Measurements from ENCODE around the gene MTHFD1L. TPM values are rescaled to one million over a fixed set of nuclear protein-coding genes. Genes with fewer than 3 reads are reported as not detected.
A peak's percentile ranks its signal among the peaks of the same experiment; 100 is the strongest.

MTHFD1L gene
- total RNA-seq, 1 donor from 2014 or later = 107 TPM

- FAIRE-seq = no peak
- Histone ChIP-seq H3K9ac (ENCODE audit: low read length) (peak overlapping the region; percentile 36), H3K4me2 (ENCODE audit: low read length) (no peak overlapping the region), H3K27me3 (ENCODE audit: insufficient read depth, low read length) (no peaks in the 10 kb centered on the region), H3K79me2 (ENCODE audit: insufficient read depth, low read length) (peaks cover 8% of the 10 kb centered on the region), H3K36me3 (ENCODE audit: insufficient read depth, low read length) (peaks cover 4% of the 10 kb centered on the region), H3K4me3 (ENCODE audit: insufficient read depth, low read depth, low read length) (no peak overlapping the region), H4K20me1 (ENCODE audit: insufficient read depth, low read length) (no peaks in the 10 kb centered on the region), H3K4me1 (ENCODE audit: insufficient read depth, low read length) (peaks cover 35% of the 10 kb centered on the region), H2AFZ (ENCODE audit: low read depth, low read length) (no peak overlapping the region), H3K27ac (ENCODE audit: low read depth, low read length) (peak overlapping the region; percentile 98), H3K9me3 (ENCODE audit: insufficient read depth, low read depth, low read length) (no peaks in the 10 kb centered on the region)
- Mint-ChIP-seq H3K27me3 (ENCODE audit: low read depth, unreplicated experiment) (no peaks in the 10 kb centered on the region), H3K9me3 (ENCODE audit: unreplicated experiment) (no peaks in the 10 kb centered on the region), H3K27ac (ENCODE audit: unreplicated experiment) (no peak overlapping the region), H3K36me3 (ENCODE audit: low read depth, unreplicated experiment) (peaks cover 6% of the 10 kb centered on the region), H3K4me1 (ENCODE audit: low read depth, unreplicated experiment) (peaks cover 17% of the 10 kb centered on the region), H3K4me3 (ENCODE audit: unreplicated experiment) (no peak overlapping the region)
- TF ChIP-seq EZH2 (IDR thresholded peaks at IDR 0.05; ENCODE audit: insufficient read depth, low read length) = no peak
- TF ChIP-seq CTCF (IDR thresholded peaks at IDR 0.05; ENCODE audit: insufficient read depth, low read depth, low read length) = no peak
- no peak for DNase-seq (ENCODE audit: low read depth)
These were observed 192.7 kb downstream of the MTHFD1L start for GRCh38 chr6:151058021-151058733.

- Histone ChIP-seq H3K9ac (ENCODE audit: low read length) (peak overlapping the region; percentile 72), H3K9me3 (ENCODE audit: insufficient read depth, low read depth, low read length) (no peaks in the 10 kb centered on the region), H3K79me2 (ENCODE audit: insufficient read depth, low read length) (peaks cover 8% of the 10 kb centered on the region), H3K36me3 (ENCODE audit: insufficient read depth, low read length) (peaks cover 4% of the 10 kb centered on the region), H3K27me3 (ENCODE audit: insufficient read depth, low read length) (no peaks in the 10 kb centered on the region), H3K4me2 (ENCODE audit: low read length) (peak overlapping the region; percentile 68), H3K4me1 (ENCODE audit: insufficient read depth, low read length) (peaks cover 43% of the 10 kb centered on the region), H4K20me1 (ENCODE audit: insufficient read depth, low read length) (no peaks in the 10 kb centered on the region), H3K4me3 (ENCODE audit: insufficient read depth, low read depth, low read length) (no peak overlapping the region), H2AFZ (ENCODE audit: low read depth, low read length) (no peak overlapping the region), H3K27ac (ENCODE audit: low read depth, low read length) (peak overlapping the region; percentile 98)
- TF ChIP-seq EZH2 (IDR thresholded peaks at IDR 0.05; ENCODE audit: insufficient read depth, low read length) = no peak
- no peak for TF ChIP-seq CTCF (IDR thresholded peaks at IDR 0.05; ENCODE audit: insufficient read depth, low read depth, low read length)
- Mint-ChIP-seq H3K36me3 (ENCODE audit: low read depth, unreplicated experiment) (peaks cover 6% of the 10 kb centered on the region), H3K4me3 (ENCODE audit: unreplicated experiment) (no peak overlapping the region), H3K4me1 (ENCODE audit: low read depth, unreplicated experiment) (peaks cover 21% of the 10 kb centered on the region), H3K9me3 (ENCODE audit: unreplicated experiment) (no peaks in the 10 kb centered on the region), H3K27ac (ENCODE audit: unreplicated experiment) (peak overlapping the region; percentile 45), H3K27me3 (ENCODE audit: low read depth, unreplicated experiment) (no peaks in the 10 kb centered on the region)
- DNase-seq (ENCODE audit: low read depth) (no peak), FAIRE-seq (no peak)
These were observed 194.2 kb downstream of the MTHFD1L start for GRCh38 chr6:151059612-151060095.

Measured in astrocyte (in vitro differentiated cells and primary cell).